ENCODE data around the gene SLC25A15. TPM values are rescaled to one million over a fixed set of nuclear protein-coding genes. Genes with fewer than 3 reads are reported as not detected.

SLC25A15 gene
- total RNA-seq, 1 experiment from 2014 or later, result 20.2 TPM

GRCh38 chr13:40772765-40773473 is 16.5 kb upstream of the SLC25A15 start:
- POLR2A ChIA-PET, result no interaction called here
- ATAC-seq (no peak), DNase-seq (ENCODE audit: low spot score) (no peak)
- TF ChIP-seq ZNF671 (CRISPR knock-in tag; IDR thresholded peaks at IDR 0.05) (no peak), GTF2I (CRISPR knock-in tag; conservative IDR thresholded peaks at IDR 0.05) (no peak), MAX (CRISPR knock-in tag; IDR thresholded peaks at IDR 0.05) (no peak), JUN (CRISPR knock-in tag; IDR thresholded peaks at IDR 0.05) (no peak), AFF4 (CRISPR knock-in tag; IDR thresholded peaks at IDR 0.05; ENCODE audit: borderline replicate concordance) (no peak)
- CTCF ChIA-PET, result no interaction called here
- Mint-ChIP-seq H3K4me1 (peaks cover 14% of the 10 kb centered on the region), H3K27me3 (ENCODE audit: low read depth) (no peaks in the 10 kb centered on the region), H3K4me3 (no peak overlapping the region), H3K27ac (no peak overlapping the region), H3K9me3 (no peaks in the 10 kb centered on the region), H3K36me3 (no peaks in the 10 kb centered on the region)

GRCh38 chr13:40774672-40775071 is 14.7 kb upstream of the SLC25A15 start:
- ChIA-PET CTCF (interaction anchor here (0.5 kb wide), 1 partner anchor 90 kb away, joined by 3 read pairs; no protein-coding TSS in a partner anchor), POLR2A (no interaction called here)
- H3K36me3 Mint-ChIP-seq, result no peaks in the 10 kb centered on the region
- no peak for ATAC-seq
- H3K4me1 Mint-ChIP-seq, result peaks cover 17% of the 10 kb centered on the region
- H3K4me3 Mint-ChIP-seq, result no peak overlapping the region
- no peak overlapping the region for H3K27ac Mint-ChIP-seq
- DNase-seq (ENCODE audit: low spot score), result no peak
- H3K9me3 Mint-ChIP-seq, result no peaks in the 10 kb centered on the region
- H3K27me3 Mint-ChIP-seq (ENCODE audit: low read depth), result no peaks in the 10 kb centered on the region
- TF ChIP-seq MLX (CRISPR knock-in tag; IDR thresholded peaks at IDR 0.05) (no peak), ZNF512 (CRISPR knock-in tag; IDR thresholded peaks at IDR 0.05; ENCODE audit: borderline replicate concordance) (no peak), ZNF219 (CRISPR knock-in tag; IDR thresholded peaks at IDR 0.05; ENCODE audit: borderline replicate concordance) (no peak), NFATC4 (CRISPR knock-in tag; IDR thresholded peaks at IDR 0.05) (no peak), CREM (CRISPR knock-in tag; IDR thresholded peaks at IDR 0.05) (no peak), RORB (CRISPR knock-in tag; IDR thresholded peaks at IDR 0.05) (no peak), ZNF263 (CRISPR knock-in tag; IDR thresholded peaks at IDR 0.05; ENCODE audit: low read depth) (no peak), MYBL2 (CRISPR knock-in tag; IDR thresholded peaks at IDR 0.05) (no peak), ETV6 (CRISPR knock-in tag; IDR thresholded peaks at IDR 0.05) (no peak), ZNF532 (CRISPR knock-in tag; IDR thresholded peaks at IDR 0.05; ENCODE audit: borderline replicate concordance) (no peak), IRF2 (CRISPR knock-in tag; IDR thresholded peaks at IDR 0.05; ENCODE audit: borderline replicate concordance, low read depth) (no peak), KAT7 (CRISPR knock-in tag; IDR thresholded peaks at IDR 0.05; ENCODE audit: borderline replicate concordance) (no peak), TP53 (CRISPR knock-in tag; IDR thresholded peaks at IDR 0.05) (no peak), NR2C2 (CRISPR knock-in tag; IDR thresholded peaks at IDR 0.05) (no peak), HMGXB4 (CRISPR knock-in tag; IDR thresholded peaks at IDR 0.05) (no peak)

Measured in WTC11 (cell line).